Type B pancreatic cell (in vitro differentiated cells): Measurements from ENCODE around the gene PHKA2. TPM values are rescaled to one million over a fixed set of nuclear protein-coding genes. Genes with fewer than 3 reads are reported as not detected.

Experiments
- DNase-seq: peaks from one replicate; pipeline ENCODE4 v3.0.0; 2021; ENCODE audit warnings: mixed read lengths; ENCODE audit not compliant: unreplicated experiment; ENCODE audit errors: extremely low spot score
- H3K27ac Mint-ChIP-seq: 2 replicates; pipeline ENCODE4 v1.8.0; 2021; ENCODE audit warnings: mild to moderate bottlenecking, mixed read lengths
- H3K27me3 Mint-ChIP-seq: 2 replicates; pipeline ENCODE4 v1.8.0; 2021; ENCODE audit warnings: mixed read lengths
- H3K36me3 Mint-ChIP-seq: 2 replicates; pipeline ENCODE4 v1.8.0; 2021; ENCODE audit warnings: mixed read lengths
- H3K4me1 Mint-ChIP-seq: one replicate; pipeline ENCODE4 v1.8.0; 2021; ENCODE audit warnings: mixed read lengths; ENCODE audit not compliant: unreplicated experiment
- H3K4me3 Mint-ChIP-seq: 2 replicates; pipeline ENCODE4 v1.8.0; 2021; ENCODE audit warnings: mild to moderate bottlenecking, mixed read lengths
- H3K9me3 Mint-ChIP-seq: 2 replicates; pipeline ENCODE4 v1.8.0; 2021; ENCODE audit warnings: mixed read lengths
- total RNA-seq: library from RNA; stranded (reverse); gene quantifications from 2 replicates; pipeline ENCODE4 v1.2.1, GENCODE V29; 2021; ENCODE audit warnings: low replicate concordance
- TF ChIP-seq, protein P1 (sequence below): fragments of 200-600 bp; sonication (generic); conservative IDR thresholded peaks from 2 replicates; pipeline ENCODE4 v1.5.0; 2021; ENCODE audit warnings: antibody characterized with exemption, mild to moderate bottlenecking

The PHKA2 gene
- total RNA-seq, 1 donor from 2014 or later, result 55.7 TPM

DNA sequence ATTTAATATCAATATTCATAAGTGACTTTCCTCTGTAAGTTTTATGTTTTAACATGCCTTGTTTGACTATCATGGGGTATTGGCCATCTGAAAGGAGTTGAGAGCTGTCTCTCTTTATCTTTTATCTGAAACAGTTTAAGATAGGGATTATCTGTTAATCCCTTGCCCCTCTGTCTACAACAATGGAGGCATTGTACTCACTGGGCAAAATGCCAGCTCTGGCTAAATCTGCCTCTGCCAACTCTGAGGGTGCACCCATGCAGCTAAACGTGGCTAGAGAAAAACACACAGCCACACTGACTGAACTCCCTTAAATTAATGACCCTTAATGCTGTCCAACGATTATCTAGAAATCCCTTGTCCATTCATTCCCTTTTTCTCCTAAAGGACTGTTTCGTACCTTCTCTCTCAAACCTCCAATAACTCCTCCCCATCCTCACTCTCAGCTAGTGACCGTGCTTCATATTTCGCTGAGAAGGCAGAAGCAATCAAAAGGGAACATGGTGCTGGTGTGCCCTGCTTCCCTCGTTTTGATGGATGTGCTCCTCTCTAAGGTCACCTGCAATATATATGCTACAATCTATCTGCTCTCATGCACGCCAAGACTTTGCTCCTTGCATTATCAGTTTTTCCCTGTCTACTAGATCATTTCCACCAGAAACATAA lies 10.3 kb downstream of the PHKA2 start:
- Mint-ChIP-seq H3K27me3 (no peaks in the 10 kb centered on the region), H3K36me3 (peaks cover 10% of the 10 kb centered on the region), H3K9me3 (peaks cover 11% of the 10 kb centered on the region), H3K27ac (no peak overlapping the region), H3K4me3 (no peak overlapping the region), H3K4me1 (peaks cover 4% of the 10 kb centered on the region)
- DNase-seq, result no peak
- TF ChIP-seq, protein P1, sequence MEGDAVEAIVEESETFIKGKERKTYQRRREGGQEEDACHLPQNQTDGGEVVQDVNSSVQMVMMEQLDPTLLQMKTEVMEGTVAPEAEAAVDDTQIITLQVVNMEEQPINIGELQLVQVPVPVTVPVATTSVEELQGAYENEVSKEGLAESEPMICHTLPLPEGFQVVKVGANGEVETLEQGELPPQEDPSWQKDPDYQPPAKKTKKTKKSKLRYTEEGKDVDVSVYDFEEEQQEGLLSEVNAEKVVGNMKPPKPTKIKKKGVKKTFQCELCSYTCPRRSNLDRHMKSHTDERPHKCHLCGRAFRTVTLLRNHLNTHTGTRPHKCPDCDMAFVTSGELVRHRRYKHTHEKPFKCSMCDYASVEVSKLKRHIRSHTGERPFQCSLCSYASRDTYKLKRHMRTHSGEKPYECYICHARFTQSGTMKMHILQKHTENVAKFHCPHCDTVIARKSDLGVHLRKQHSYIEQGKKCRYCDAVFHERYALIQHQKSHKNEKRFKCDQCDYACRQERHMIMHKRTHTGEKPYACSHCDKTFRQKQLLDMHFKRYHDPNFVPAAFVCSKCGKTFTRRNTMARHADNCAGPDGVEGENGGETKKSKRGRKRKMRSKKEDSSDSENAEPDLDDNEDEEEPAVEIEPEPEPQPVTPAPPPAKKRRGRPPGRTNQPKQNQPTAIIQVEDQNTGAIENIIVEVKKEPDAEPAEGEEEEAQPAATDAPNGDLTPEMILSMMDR, result no peak

- peaks cover 10% of the 10 kb centered on the region for H3K36me3 Mint-ChIP-seq
- no peak overlapping the region for H3K4me3 Mint-ChIP-seq
- H3K4me1 Mint-ChIP-seq, result peaks cover 4% of the 10 kb centered on the region
- no peaks in the 10 kb centered on the region for H3K27me3 Mint-ChIP-seq
- TF ChIP-seq, protein P1, result no peak
- no peak for DNase-seq
- H3K27ac Mint-ChIP-seq, result no peak overlapping the region
- H3K9me3 Mint-ChIP-seq, result peaks cover 11% of the 10 kb centered on the region
These were observed 12.4 kb downstream of the PHKA2 start for GRCh38 chrX:18971506-18971905.

DNA sequence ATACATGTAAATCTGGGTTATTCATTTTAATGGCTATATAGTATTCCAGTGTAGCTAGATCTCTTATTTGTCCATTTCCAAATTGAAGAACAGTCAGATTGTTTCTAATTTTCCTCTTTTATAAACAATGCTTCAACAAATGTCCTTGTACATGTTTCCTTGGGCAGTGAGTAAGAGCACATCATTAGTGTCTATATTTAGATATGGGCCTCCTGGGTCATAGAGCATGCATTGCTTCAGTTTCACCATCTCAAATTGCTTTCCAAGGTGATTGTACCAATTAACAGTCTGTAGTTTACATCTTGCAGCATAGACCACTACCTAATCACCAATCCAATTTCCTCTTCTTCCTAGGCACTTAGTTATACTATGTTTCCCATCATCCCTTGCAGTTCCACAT lies 13.4 kb downstream of the PHKA2 start:
- TF ChIP-seq, protein P1, result no peak
- Mint-ChIP-seq H3K36me3 (peaks cover 8% of the 10 kb centered on the region), H3K27ac (no peak overlapping the region), H3K9me3 (peaks cover 8% of the 10 kb centered on the region), H3K27me3 (no peaks in the 10 kb centered on the region), H3K4me3 (no peak overlapping the region), H3K4me1 (peaks cover 4% of the 10 kb centered on the region)
- no peak for DNase-seq

DNA sequence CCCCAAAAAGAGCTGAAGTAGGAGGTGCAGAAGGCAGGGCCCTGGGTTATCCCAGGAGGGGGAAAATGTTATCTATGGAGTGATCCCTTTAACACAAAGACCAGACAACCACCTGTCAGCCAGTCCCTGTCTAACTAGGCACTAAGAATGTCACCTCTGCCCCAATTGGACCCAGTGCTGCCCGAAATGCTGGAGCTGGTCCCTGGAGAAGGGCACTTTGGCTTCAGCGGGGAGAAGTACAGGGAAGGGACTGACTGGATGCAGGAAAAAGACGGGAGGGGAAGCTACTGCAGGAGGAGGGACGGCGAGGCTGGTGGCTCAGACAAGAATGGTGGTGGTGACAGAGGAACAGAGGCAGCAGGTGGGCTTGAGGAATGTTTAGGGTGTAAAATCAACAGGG lies 17.3 kb downstream of the PHKA2 start:
- TF ChIP-seq, protein P1, result no peak
- Mint-ChIP-seq H3K36me3 (no peaks in the 10 kb centered on the region), H3K27me3 (no peaks in the 10 kb centered on the region), H3K9me3 (no peaks in the 10 kb centered on the region), H3K4me1 (peaks cover 6% of the 10 kb centered on the region), H3K27ac (no peak overlapping the region), H3K4me3 (no peak overlapping the region)
- no peak for DNase-seq

DNA sequence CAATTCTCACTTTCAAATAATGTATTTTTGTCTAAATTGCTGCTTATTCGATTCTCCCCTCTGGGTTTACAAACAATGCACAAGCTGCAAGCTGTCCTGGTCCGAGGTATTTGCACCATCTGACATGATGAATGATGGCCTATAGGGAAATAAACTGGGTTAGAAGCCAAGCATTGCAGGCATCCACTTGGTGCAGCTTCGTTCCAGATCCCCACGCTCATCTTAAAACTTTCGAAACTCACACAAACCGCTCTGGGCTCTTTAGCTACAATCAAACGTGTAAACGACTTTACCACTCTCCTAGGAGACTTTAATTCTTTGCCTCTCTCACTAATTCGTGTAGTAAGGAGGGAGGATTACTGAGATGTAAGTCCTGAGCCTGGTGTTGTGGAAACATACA lies 19.0 kb downstream of the PHKA2 start:
- no peak overlapping the region for H3K4me3 Mint-ChIP-seq
- no peak overlapping the region for H3K27ac Mint-ChIP-seq
- H3K4me1 Mint-ChIP-seq, result peaks cover 6% of the 10 kb centered on the region
- no peaks in the 10 kb centered on the region for H3K27me3 Mint-ChIP-seq
- TF ChIP-seq, protein P1, result no peak
- H3K9me3 Mint-ChIP-seq, result peaks cover 7% of the 10 kb centered on the region
- peaks cover 5% of the 10 kb centered on the region for H3K36me3 Mint-ChIP-seq
- no peak for DNase-seq
